ENCODE measurements around the gene SIGLEC8. TPM values are rescaled to one million over a fixed set of nuclear protein-coding genes. Genes with fewer than 3 reads are reported as not detected.

SIGLEC8 gene
- total and polyA plus RNA-seq, 8 donors: 0.04 to 0.99 (median 0.47) TPM; not detected in 4

DNA sequence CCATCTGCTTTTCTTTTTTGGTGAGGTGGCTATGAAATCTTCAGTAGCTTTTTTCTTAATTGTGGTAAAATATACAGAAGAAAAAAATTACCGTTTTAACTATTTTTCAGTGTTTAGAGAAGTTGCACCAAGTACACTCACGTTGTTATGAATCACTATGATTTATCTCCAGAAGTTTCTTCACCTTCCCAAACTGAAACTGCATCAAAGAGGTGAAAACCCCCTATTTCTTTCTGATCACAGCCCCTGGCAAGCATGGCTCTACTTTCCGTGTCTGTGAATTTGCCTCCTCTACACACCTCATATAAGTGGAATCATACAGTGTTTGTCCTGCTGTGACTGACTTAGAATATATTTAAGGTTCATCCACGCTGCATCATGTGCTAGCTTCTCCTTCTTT lies 25.2 kb downstream of the SIGLEC8 start:
- no peaks in the 10 kb centered on the region for H3K36me3 ChIP-seq
- peak overlapping the region in 1 of 2 donors; percentile 67 for H3K27ac ChIP-seq
- no peaks in the 10 kb centered on the region for H3K9me3 ChIP-seq
- H3K4me1 ChIP-seq: peaks cover 0 to 53% of the 10 kb centered on the region in 2 donors
- TF ChIP-seq, protein P1, sequence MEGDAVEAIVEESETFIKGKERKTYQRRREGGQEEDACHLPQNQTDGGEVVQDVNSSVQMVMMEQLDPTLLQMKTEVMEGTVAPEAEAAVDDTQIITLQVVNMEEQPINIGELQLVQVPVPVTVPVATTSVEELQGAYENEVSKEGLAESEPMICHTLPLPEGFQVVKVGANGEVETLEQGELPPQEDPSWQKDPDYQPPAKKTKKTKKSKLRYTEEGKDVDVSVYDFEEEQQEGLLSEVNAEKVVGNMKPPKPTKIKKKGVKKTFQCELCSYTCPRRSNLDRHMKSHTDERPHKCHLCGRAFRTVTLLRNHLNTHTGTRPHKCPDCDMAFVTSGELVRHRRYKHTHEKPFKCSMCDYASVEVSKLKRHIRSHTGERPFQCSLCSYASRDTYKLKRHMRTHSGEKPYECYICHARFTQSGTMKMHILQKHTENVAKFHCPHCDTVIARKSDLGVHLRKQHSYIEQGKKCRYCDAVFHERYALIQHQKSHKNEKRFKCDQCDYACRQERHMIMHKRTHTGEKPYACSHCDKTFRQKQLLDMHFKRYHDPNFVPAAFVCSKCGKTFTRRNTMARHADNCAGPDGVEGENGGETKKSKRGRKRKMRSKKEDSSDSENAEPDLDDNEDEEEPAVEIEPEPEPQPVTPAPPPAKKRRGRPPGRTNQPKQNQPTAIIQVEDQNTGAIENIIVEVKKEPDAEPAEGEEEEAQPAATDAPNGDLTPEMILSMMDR (IDR thresholded peaks at IDR 0.05): no peak
- peaks cover 0 to 25% of the 10 kb centered on the region in 2 donors for H3K27me3 ChIP-seq
- H3K4me3 ChIP-seq: no peak overlapping the region
- intact Hi-C loops (cut with DNase I): no loop called here
- ATAC-seq (no peak), DNase-seq (no peak)

DNA sequence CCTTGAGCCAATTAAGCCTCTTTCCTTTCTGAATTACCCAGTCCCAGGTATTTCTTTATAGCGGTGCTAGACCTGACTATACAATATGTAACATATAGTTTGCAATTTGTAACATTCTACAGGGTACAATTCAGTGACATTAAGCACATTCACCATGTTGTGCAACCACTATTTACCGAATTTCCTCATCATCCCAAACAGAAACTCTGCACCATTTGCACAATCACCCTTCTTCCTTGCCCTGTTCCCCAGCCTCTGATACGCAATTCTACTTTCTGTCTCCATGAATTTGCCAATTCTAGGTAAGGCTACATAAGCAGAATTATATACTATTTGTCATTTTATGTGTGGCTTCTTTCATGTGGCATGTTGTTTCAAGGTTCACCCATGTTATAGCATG lies 27.1 kb downstream of the SIGLEC8 start:
- H3K4me1 ChIP-seq: peaks cover 0 to 60% of the 10 kb centered on the region in 2 donors
- TF ChIP-seq, protein P1 (IDR thresholded peaks at IDR 0.05): no peak
- H3K4me3 ChIP-seq: no peak overlapping the region
- peak; percentile 25 for ATAC-seq
- H3K27ac ChIP-seq: peak overlapping the region in 1 of 2 donors; percentile 88
- H3K36me3 ChIP-seq: no peaks in the 10 kb centered on the region
- DNase-seq: no peak
- H3K27me3 ChIP-seq: peaks cover 0 to 18% of the 10 kb centered on the region in 2 donors
- H3K9me3 ChIP-seq: no peaks in the 10 kb centered on the region
- intact Hi-C loops (cut with DNase I): no loop called here

DNA sequence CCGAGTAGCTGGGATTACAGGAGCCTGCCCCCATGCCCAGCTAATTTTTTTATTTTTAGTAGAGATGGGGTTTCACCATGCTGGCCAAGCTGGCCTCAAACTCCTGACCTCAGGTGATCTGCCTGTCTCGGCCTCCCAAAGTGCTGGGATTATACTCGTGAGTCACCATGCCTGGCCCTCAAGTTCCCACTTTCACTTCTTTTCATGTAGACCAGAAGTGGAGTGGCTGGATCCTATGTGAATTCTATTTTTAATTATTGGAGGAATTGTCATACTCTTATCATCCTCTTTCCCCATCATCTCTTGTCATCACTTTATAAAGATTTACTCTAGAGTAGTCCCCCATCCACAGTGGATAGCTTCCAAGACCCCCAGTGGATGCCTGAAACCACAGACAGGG lies 28.0 kb downstream of the SIGLEC8 start:
- Histone ChIP-seq H3K4me3 (no peak overlapping the region), H3K36me3 (no peaks in the 10 kb centered on the region), H3K27me3 (peaks cover 0 to 19% of the 10 kb centered on the region in 2 donors), H3K4me1 (peaks cover 0 to 60% of the 10 kb centered on the region in 2 donors), H3K9me3 (no peaks in the 10 kb centered on the region), H3K27ac (peak overlapping the region in 1 of 2 donors; percentile 88)
- TF ChIP-seq, protein P1 (IDR thresholded peaks at IDR 0.05): no peak
- intact Hi-C loops (cut with DNase I): no loop called here
- DNase-seq (no peak), ATAC-seq (no peak)

DNA sequence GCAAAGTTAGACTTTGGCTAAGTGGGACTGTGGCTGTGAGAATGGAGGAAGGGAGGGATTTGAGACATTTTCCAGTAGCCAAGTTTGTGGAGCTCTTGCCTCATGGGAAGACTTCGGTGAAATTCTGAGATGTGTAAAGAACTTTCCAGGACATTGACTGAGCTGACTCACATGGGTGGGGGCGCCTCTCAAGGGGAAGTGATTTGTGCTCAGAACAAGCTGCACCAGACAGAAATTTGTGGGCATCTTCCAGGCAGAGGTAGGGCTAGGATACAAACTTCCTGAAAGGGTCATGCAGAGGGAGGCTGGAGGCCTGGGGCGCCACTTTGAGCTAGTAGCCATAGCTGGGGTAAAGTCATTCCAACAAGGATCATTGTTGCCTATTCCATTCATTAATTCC lies 31.1 kb downstream of the SIGLEC8 start:
- Histone ChIP-seq H3K4me1 (peaks cover 0 to 43% of the 10 kb centered on the region in 2 donors), H3K27me3 (peaks cover 0 to 23% of the 10 kb centered on the region in 2 donors), H3K9me3 (no peaks in the 10 kb centered on the region), H3K4me3 (no peak overlapping the region), H3K27ac (peak overlapping the region in 1 of 2 donors; percentile 48), H3K36me3 (no peaks in the 10 kb centered on the region)
- intact Hi-C loops (cut with DNase I): no loop called here
- TF ChIP-seq, protein P1 (IDR thresholded peaks at IDR 0.05): no peak
- ATAC-seq (peak; percentile 42), DNase-seq (peak in 1 of 4 donors; percentile 50)

DNA sequence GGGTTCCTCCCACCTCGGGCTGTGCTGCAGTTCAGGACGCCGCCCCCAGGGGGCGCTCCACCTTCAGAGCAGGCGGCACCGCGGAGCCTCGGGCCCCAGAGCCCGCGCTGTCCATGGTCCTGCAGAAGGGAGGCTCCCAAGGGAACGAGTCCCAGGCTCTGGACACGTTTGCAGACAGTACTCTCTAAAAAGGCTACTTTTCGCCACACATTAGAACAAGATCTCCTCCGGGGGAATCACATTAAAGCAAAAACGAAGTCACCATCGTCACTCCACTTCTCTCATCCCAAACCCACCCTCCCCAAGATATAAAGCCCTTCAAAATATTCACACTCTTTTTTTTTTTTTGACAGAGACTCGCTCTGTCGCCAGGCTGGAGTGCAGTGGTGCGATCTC lies 36.2 kb downstream of the SIGLEC8 start:
- TF ChIP-seq, protein P1 (IDR thresholded peaks at IDR 0.05): peak; percentile 99 to 100
- intact Hi-C loops (cut with DNase I): no loop called here
- Histone ChIP-seq H3K9me3 (no peaks in the 10 kb centered on the region), H3K4me1 (peaks cover 0 to 45% of the 10 kb centered on the region in 2 donors), H3K4me3 (peak overlapping the region in 1 of 2 donors; percentile 20), H3K27me3 (peaks cover 0 to 54% of the 10 kb centered on the region in 2 donors), H3K36me3 (no peaks in the 10 kb centered on the region), H3K27ac (no peak overlapping the region)
- peak; percentile 66 to 99 (median 90) for DNase-seq
- ATAC-seq: peak; percentile 98

All from left lung (tissue), 10 donors.